T-helper 2 cell (primary cell): ENCODE measurements around the gene RNF217.
"Not testable (repeated sequence)": the region's sequence is repeated elsewhere in the genome, so short reads cannot be mapped to it uniquely, and the experiment has no call there.

Source experiments
- DNase-seq, 5 experiments: peaks; one replicate each; pipeline versions ENCODE4 v3.0.0 to v3.0.0-alpha.2; 2012 to 2022

The RNF217 gene

DNA sequence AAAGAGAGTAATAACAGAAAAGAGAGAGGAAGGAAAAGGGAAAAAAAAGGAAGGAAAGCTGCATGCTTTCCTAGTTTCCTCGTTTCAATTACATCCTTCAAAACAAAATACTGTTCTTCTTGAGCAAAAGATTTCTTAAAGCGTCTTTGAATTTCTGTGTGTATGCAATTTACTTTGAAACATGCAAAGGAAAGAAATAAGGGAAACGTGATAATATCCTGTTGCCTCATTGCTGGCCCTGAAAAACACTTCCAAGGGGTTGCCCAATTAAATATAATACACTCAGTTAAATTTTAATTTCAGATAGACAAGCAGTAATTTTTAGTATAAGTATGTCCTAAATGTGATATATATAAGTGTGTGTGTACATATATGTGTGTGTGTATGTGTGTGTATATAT lies 140.2 kb downstream of the RNF217 start:
- DNase-seq: no peak

DNA sequence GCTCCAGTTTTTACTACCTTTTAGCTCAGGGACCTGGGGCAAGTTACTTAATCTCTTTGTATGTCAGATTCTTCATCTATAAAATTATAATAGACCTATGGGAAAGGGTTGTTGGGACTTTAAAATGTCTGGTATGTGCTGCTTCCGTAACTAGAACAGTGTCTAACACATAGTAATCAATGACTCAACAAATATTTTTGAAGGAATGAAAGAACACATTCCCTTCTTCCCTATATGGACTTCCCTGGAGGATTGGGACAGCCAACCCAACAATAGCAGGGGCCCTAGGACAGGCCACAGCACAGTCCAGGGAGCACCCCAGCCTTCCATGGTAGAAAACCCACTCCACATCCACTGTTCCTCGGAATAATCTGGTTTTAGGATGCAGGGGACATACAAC lies 140.7 kb downstream of the RNF217 start:
- no peak for DNase-seq

DNA sequence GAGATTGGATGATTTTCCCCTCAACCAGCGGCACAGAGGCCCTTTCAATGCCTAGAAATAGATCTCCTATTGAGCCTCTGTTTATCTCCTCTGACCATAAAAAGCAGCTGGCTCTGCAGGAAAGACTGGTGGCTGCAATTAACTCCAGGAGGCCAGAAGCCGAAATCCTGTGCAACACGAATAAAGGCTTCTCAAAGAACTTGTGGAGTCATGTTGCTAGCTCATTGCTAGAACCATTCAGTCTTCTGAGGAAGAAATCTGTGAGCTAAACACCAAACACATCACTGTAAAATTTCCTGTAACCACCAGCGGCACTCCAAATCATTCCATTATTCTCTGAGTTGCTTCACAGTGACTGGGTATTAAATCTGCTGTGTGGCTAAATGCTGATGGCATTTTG lies 142.2 kb downstream of the RNF217 start:
- no peak for DNase-seq

DNA sequence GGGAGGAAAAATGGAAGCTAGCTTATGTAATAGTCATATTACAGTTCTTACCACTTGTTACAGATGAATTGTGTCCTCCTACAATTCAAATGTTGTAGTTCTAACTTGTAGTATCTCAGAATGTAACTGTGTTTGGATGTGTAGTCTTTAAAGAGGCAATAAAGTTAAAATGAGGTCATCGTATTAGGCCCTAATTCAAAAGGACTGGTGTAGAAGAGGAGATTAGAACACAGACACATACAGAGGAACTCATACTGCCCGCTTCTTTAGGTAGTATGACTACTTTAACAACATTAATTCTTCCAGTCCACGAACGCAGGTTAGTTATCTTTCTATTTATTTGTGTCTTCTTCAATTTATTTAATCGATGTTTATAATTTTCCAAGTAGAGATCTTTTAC lies 144.8 kb downstream of the RNF217 start:
- no peak for DNase-seq

DNA sequence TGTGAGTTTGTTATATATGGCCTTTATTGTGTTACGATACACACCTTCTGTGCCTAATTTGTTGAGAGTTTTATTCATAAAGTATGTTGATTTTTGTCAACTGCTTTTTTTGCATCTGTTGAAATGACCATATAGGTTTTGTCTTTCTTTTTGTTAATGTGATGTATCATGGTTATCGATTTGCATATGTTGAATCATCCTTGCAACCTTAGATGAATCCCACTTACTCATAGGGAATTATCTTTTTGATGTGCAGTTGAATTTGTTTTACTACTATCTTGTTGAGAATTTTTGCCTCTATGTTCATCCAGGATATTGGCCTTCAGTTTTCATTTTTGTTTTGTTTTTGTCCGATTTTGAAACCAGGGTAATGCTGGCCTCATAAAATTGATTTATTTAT lies 145.7 kb downstream of the RNF217 start:
- DNase-seq: no peak

DNA sequence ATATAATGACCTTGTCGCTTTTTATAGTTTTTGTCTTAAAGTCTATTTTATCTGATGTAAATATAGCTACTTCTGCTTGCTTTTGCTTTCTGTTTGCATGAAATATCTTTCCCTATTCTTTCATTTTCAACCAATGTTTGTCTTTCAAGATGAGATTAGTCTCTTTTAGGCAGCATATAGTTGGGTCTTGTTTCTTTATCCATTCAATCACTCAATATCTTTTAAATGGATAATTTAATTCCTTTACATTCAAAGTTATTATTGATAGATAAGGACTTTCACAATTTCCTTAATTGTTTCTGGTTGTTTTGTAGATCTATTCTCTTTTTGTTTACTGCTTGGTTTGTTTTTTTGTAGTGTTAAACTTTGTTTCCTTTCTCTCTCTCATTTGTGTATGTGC lies 147.8 kb downstream of the RNF217 start:
- DNase-seq: no peak

DNA sequence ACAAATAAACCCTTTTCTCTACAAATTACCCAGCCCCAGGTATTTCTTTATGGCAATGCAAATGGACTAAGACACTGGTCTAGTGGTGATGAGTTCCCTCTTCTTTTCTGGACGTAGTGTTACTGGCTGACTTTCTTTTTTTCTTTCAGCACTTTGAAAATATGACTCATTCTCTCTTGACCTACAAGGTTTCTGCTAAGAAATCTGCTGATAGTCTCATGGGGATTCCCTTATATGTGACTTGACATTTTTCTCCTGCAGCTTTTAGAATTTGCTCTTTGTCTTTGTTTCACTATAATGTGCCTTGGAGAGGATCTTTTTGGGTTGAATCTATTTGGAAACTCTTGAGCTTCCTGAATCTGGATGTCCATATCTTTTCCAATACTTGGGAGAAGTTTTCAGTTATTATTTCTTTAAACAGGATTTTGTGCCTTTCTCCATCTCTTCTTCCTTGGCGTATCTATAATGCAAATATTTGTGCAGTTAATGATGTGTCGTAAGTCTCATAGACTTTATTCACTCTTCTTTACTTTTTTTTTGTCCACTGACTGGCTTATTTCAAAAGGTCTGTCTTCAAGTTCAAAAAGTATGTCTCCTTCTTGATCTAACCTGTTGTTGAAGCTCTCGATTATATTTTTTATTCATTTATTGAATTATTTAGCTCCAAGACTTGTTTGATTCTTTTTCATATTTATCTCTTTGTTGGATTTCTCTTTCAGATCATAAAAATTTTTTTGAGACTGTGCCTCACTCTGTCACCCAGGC lies 149.2 kb downstream of the RNF217 start:
- DNase-seq: no peak

DNA sequence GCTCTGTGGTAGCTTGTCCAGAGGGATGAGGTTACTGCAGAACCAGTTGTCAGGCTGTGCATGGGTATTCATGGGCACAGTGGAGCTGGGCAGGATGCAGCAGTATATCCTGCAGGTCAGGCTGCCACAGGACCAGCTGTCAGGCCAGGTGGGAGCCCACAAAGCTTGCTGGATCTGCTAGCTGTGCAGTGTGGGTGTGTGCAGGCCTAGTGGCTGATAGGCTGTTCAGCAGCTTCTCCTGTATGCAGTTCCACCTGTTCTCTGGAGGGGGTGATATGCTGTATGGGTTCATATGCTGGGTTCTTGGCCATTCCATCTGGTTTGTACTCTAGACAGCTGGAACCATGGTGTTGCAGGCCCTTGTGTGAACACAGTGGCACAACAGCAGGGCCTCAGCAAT lies 150.7 kb downstream of the RNF217 start:
- no peak for DNase-seq

DNA sequence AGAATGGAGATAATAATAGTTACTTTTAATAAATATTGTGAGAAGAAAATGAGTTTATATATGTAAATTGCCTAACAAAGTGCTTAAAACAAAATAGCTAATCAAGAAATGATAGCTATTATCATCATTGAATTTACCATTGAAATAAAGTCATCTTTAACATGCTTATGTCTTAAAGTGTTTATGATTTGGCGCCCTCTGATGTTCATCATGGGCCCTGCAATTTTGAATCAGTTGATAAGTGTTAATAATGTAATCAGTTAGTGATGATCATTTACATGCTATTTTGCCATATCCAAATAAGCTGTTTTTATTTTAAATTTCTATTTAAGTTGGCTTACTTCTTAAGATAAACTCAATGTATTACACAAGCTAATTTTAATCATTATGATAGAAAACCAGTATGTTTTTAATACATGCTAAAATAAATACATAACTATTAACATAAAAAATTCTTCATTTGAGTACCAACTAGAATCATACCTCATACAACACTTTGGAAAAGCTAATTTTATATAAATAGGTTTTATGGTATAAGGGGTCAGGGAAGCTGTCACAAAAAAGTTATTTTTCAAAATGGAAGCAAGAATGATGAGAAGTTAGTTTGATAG lies 152.1 kb downstream of the RNF217 start:
- peak in 2 of 5 experiments; percentile 8 to 39 for DNase-seq

DNA sequence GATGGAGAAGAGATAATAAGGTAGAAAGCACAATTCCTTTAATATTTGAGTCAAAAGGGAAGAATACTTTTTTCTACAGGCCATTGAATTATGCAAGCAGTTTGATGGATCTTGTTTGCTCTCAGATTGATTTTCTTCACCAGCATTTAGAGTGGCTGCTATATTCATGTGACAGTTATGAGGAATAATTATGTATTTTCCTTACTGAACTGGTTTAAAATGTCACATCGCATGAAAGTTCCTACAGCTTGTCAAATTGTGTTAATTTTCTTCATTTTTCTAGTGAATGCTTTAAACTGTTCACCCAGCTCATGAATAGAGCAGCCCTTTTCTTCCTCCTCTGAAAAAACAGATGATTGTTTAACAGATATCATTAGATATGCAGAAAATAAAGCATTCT lies 153.9 kb downstream of the RNF217 start:
- DNase-seq: no peak

DNA sequence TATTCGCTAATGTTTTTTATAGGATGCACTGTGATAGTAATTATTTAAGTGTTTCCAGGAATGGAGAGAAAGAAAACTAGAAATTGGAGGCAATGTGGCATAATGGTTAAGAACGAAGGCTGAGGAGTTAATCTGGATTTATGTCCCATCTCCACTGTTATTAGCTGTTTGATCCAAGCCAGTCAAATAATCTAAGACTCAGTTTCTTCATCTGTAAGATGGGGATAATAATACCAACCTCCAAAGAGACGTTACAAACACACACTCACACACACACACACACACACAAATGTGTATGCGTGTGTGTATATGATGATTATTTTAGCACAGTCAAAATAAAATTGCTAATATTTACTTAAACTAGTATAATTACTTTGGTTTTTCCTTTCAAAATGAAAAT lies 154.5 kb downstream of the RNF217 start:
- DNase-seq: no peak

DNA sequence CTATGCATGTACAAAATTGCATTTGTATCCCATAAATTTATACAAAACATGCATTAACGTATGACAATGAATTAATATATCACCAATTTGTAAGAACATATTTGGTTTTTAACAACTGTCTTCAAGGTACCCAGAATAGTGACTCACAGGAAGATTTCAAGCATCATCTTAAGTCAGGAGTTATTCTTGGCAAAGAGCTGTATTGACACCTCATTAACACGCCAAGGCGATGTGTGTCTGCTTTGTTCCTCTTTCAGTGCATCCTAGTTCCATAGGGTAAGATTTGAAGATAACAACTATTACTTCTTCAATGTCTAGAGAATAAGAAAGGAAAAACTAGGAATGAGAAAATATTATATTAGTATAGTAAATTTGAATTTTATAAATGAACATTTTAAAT lies 155.6 kb downstream of the RNF217 start:
- no peak for DNase-seq

DNA sequence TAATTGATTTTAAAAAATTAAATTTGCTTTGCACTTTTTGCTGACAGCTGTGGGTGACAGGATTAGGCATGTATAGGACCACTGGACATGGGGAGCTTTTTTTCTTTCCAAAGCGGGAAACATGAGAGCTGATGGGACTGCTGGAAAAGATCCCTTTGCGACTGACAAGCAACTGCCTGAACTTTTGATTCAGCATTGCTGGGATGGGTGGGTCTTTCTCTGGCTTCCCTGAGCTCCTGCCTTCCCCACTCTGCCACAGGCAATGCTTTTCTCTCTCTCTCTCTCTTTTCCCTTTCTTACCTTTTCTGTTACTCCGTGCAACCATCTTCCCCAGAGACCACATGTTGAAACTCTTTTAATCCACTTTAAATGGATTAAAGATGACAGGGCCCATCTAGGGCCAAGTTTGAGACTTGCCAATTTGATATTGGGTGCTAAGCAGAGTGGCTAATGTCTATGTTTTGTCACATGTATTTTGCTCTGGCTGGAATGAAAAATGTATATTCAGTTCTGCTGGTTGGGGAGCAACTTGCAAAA lies 157.9 kb downstream of the RNF217 start:
- no peak for DNase-seq

DNA sequence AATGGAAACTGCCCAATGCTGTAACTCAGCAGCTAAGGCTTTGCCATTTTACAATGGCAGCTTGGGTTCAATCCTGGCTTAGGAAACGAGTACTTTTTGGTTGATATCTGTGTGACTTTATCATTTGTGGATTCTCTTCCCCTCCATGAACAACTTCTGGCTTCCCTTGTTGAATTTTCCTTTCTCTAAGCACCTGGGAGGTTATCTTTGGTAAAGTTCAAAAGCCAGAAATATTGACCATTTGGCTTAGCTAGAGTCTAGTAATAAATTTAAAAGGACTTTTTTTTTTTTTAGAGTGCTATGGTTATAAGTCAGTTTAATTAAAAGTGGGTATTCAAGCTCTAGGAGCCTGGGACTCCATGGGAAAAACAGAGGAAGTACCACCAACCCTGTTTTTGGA lies 159.7 kb downstream of the RNF217 start:
- no peak for DNase-seq

DNA sequence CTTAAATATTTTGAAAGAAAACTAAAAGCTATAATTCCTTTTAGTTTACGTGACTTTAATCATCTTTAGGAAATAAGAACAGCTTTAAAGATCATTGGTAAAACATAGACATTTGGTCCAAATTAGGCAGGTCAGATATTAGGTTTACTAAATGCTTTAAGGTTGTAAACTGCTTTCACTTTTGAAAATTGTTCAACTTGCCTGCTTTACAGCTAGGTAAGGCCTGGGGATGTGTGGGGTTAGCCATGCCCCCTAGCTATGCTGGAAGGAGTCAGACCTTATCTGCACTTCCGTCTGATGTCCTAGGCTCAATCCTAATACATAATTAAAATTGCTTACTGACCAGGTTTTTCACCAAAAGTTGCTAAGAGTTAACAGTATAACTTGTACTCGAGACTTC lies 160.8 kb downstream of the RNF217 start:
- DNase-seq: no peak

DNA sequence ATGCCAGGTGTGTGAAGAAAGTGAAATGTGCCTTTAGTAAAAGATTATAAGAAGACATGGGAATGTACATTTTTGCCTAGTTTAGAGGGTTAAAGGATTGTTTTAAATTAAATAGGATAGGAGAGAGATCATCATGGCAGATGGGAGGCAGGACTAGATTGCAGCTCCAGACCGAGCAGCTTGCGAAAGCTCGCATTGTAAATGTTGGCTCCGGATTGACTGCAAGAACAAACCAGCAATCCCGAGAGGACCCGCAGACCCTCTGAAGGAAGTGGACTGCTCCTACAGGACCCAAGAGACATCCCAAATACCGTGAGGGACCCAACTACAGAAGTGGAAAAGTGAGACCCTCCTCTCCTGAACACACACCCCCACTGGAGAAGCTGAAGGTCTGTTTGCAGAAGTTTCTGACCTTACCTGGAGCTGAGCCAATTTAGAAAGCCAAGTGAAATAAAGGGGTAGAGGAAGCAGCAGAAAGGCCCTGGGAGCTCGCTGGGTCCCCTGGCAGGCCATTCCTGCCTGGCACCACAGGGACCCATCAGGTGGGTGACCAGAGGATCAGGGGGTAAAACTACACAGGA lies 161.3 kb downstream of the RNF217 start:
- DNase-seq: no peak

DNA sequence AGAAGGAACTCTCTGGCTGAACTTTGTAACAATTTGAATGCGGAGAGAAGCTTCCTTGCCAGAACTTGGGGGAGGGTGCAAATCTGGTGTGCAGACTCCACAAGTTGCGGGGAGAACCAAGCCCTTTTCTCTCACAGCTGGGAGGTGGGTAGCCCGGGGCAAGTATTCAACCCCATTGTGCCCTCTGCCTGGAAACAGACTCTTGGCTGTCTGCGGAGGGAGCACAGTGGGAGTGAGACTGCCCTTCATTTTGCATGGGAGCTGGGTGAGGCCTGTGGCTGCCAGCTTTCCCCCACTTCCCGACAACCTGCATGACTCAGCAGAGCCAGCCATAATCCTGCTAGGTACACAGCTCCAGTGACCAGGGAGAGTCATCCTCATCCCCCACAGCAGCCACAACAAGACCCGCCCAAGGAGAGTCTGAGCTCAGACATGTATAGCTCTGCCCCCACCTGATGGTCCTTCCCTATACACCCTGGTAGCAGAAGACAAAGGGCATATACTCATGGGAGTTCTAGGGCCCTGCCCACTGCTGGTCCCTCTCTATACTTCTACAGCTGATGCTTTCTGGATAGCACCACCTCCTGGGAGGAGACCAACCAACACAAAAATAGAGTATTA lies 161.9 kb downstream of the RNF217 start:
- DNase-seq: no peak

DNA sequence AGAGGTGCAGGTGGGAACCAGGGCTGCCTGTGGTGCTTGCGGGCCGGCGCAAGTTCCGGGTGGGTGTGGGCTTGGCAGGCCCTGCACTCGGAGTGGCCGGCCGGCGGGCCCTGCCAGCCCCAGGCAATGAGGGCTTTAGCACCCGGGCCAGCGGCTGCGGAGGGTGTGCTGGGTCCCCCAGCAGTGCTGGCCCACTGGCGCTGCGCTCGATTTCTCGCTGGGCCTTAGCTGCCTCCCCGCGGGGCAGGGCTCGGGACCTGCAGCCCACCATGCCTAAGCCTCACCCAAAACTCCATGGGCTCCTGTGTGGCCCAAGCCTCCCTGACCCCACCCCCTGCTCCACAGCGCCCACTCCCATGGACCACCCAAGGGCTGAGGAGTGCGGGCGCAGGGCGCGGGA lies 163.6 kb downstream of the RNF217 start:
- not testable (repeated sequence) for DNase-seq

DNA sequence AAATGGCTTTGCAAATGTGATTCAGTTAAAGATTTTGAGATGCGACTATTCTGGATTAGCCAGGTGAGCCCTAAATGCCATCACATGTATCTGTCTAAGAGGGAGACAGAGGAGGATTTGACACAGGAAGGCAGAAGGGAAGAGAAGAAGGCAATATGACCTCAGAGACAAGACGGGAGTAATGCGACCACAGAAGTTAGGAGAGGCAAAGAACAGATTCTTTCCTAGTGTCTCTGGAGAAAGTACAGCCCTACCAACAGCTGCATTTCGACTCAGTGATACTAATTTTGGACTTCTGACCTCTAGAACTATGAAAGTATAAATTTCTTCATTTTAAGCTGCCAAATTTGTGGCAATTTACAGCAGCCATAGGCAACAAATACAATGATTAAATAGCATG lies 167.1 kb downstream of the RNF217 start:
- no peak for DNase-seq

DNA sequence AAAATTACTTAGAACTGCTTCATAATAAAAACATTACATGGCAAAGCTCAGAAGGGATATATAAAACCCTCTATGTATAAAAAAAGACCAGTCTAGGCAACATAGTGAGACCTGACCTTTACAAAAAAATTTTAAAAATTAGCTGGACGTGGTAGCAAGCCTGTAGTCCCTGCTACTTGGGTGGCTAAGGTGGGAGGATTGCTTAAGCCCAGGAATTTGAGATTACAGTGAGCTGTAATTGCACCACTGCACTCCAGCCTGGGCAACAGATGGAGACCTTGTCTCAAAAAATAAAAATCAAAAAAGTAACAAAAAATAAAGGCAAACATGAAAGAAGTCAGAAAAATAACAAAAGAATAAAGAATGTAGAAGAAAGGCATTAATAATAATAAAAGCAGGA lies 169.8 kb downstream of the RNF217 start:
- no peak for DNase-seq

DNA sequence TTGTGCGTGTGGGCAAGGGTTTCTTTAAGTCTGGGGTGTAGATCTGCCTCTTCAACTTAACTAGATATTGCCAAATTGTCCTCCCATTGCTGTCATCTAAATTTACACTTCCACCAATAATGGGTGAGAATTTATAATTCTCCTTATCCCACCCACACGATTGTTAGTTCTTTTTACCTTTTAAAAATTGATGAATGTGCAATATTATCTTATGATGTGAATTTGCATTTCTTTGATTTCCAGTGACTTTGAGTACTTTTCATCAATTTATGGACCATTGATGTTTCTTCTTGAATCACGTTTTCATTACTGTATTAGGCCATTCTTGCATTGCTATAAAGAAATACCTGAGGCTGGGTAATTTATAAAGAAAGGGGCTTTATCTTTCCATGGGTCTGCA lies 174.1 kb downstream of the RNF217 start:
- DNase-seq: no peak

DNA sequence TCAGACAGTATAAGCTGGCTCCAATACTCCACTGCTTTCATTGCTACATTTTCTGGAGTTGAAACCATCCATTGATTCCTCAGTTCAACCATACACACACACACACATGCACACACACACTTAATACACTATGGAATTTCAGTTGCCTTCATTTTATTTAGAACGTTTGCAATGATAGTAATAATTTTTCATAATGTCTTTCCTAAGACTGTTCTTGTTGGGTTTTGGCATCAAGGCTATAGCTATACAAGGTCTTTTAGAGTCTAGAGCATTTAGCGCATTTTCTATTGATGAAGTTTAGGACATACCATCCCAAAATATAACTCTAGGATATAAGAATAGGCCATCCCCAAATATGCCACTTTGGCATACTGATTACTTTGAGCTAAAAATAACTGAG lies 175.8 kb downstream of the RNF217 start:
- no peak for DNase-seq

DNA sequence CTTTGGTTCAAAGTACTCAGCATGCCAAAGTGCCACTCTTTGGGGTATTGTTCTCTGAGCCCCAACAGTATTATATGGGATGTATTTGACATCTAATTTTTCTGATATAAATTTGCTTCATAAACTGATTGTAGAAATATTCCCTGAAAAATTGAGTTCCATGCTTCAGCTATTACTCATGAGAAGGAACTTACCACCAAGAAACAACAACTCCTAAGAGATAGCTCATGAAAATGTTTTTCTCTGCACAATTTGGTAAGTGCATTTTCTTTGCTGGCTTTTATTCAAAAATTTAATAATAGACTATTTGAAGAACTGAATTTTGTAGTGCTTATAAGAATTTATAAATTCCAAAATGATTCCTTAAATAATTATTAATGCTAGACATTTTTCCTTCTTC lies 178.6 kb downstream of the RNF217 start:
- no peak for DNase-seq
